GM18861 (cell line): ENCODE measurements around the gene PLEKHN1.
"Not testable (repeated sequence)": the region's sequence is repeated elsewhere in the genome, so short reads cannot be mapped to it uniquely, and the experiment has no call there.

ENCODE experiments used
- ATAC-seq: cut with Tn5 transposase; IDR thresholded peaks from one replicate; pipeline ENCODE4 v1.9.1; 2021; ENCODE audit not compliant: unreplicated experiment

Gene PLEKHN1

DNA sequence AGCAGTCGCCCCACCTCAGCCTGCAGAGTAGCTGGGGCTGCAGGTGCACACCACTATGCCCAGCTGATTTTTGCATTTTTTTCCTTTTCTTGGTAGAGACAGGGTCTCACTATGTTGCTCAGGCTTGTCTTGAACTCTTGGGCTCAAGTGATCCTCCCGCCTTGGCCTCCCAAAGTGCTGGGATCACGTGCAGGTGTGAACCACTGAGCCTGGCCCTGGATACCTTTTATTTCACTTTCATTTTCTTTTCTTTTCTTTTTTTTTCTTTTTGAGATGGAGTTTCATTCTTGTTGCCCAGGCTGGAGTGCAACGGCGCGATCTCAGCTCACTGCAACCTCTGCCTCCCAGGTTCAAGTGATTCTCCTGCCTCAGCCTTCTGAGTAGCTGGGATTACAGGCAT is 25.0 kb downstream of the PLEKHN1 start:
- ATAC-seq: not testable (repeated sequence)

DNA sequence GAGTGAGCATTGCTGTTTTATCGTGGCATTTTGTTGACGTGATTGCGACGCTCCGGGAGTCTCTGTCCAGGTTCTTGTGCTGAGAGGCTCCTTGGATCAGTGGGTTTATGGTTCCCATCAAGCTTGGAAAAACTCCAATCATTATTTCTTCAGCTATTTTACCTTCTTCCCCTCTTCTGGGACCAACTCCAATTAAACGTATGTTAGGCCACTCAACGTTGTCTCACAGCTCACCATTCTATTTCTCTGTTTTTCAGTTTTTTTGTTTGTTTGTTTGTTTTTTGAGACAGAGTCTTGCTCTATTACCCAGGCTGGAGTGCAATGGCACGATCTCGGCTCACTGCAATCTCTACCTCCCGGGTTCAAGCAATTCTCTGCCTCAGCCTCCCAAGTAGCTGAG is 25.6 kb downstream of the PLEKHN1 start:
- no peak for ATAC-seq

GRCh38 chr1:992362-992761 is 26.1 kb downstream of the PLEKHN1 start:
- ATAC-seq: no peak

- ATAC-seq: no peak
Measured at GRCh38 chr1:993379-993995, 27.2 kb downstream of the PLEKHN1 start.

DNA sequence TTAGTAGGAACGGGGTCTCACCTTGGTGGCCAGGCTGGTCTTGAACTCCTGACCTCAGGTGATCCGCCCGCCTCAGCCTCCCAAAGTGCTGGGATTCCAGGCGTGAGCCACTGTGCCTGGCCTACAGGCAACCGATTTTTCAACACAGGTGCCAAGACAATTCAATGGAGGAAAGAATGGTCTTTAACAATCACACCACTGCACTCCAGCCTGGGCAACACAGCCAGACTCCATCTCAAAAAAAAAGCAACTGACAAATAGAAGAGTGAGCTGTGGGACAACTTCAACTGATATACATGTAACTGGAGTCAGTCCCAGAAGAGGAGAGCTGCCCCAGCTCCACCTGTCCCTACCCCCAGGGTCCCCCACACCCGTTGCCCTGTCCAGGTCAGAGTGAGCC is 28.3 kb downstream of the PLEKHN1 start:
- ATAC-seq: not testable (repeated sequence)

- ATAC-seq: no peak
Measured at GRCh38 chr1:995665-996633, 29.7 kb downstream of the PLEKHN1 start.

DNA sequence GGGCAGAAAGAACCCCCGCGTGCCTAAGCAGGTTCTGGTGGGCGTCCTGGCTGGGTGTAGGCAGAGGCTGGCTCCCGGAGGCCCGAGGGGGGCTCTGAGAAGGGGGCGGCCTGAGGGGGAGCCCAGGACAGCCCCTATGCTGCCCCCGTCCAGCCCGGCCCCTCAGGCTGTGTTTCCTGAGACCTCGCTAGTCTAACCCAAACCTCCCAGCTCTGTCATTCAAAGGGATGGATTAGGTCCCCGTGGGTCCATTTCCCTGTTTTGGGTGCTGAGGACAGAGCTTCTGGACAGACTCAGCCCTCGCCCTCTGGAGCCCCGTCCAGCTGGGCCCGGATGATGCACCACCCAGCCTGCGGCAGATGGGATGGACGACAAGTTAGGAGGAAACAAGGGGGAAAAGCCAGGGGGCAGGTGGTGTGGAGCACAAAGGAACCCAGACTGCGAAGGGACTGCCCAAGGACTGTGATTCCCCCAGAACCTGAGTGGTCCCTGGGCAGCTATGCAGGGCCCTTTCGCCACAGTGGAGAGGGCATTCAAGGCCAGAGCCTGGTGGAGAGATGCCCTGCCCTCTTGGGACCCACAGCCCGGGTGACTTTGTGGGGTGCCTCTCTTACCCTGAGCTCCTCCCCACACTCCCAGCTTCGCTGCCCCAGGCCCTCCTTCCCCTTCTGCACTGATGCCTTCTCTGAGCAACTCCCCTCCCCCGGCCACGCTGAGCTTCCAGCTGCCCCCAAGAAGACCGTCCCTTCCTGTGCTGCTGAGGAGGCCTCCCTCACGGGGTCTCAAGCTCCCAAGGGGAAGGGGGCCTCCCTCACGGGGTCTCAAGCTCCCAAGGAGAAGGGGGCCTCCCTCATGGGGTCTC is 30.8 kb downstream of the PLEKHN1 start:
- no peak for ATAC-seq

GRCh38 chr1:997713-997992 is 31.4 kb downstream of the PLEKHN1 start:
- ATAC-seq: no peak

DNA sequence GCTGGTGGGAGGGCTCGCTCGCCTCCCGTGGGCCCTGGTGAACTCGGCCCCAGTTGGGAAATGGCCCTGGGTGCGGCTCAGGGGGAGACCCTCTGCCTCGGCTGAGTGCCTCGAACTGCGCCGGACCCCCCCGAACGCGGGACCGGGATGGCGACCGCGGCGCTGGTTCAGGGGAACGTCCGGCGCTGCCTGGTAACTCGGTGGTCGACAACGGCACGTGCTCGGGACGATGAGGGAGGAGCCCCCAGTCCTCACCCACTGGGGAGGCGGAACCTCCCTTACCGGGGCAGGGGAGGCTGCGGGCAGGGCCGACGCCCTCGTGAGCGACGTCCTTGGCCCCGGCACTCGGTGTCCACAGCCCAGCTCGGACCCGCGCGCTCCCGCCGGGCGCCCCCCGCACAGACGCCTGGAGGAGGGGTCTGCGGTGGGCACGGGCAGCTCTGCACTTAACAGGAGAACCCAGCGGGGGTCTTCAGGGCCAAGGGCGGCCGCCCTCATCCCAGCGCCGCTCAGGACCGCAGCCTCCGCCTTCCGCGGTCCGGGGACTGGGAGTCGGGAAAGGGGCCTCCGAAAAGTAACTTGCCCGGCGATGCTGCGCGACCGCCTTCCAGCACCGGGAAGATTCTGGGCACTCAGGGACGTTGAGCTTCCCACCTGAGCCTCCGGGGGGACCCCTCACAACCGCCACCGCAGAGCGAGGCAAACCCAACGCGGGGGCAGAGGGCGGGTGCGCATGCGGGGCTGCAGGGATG is 31.9 kb downstream of the PLEKHN1 start:
- ATAC-seq: no peak

DNA sequence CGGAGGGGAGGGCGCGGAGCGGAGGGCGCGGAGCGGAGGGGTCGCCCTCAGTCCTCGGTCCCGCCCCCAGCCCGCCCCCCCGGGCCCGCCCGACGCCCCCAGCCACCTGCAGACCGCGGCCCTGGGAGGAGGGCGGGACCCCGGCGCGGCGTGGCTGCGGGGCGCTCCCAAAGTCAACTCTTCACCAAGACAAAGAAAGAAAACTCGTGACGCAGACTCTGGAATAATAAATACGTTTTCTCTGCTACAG is 32.4 kb downstream of the PLEKHN1 start:
- ATAC-seq: no peak

GRCh38 chr1:998995-999724 is 32.9 kb downstream of the PLEKHN1 start:
- ATAC-seq: no peak

DNA sequence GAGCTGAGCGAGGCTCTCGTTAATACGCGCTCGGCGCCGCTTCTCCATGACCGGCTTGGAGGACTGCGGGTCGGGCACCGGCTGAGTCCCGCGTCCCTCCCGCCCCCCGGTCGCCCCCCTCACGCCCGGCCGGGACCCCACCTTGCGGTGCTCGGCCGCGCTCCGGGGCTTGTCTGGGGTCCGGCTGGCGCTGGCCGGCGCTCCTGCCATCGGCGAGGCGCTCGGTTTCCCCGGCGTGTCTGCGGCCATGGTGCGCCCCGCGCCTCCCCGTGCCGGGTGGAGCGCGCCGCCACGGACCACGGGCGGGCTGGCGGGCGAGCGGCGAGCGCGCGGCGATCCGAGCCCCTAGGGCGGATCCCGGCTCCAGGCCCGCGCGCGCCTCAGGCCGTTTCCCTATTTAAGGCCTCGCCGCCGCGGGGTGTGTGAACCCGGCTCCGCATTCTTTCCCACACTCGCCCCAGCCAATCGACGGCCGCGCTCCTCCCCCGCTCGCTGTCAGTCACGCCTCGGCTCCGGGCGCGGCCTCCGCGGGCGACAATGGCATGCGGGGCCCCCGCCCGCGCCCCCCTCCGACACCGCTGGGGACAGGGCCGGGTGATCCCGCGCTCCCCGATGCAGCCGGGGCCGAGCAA is 33.6 kb downstream of the PLEKHN1 start, which contains the start of gene HES4:
HES4 (minus strand) TSS at position 373 of the 632 bp plus-strand sequence; CDS start at position 249, 124 bp downstream.
- no peak for ATAC-seq

- no peak for ATAC-seq
Measured at GRCh38 chr1:1000357-1001056, 34.2 kb downstream of the PLEKHN1 start.

GRCh38 chr1:1001057-1001783 is 34.9 kb downstream of the PLEKHN1 start:
- ATAC-seq: no peak

DNA sequence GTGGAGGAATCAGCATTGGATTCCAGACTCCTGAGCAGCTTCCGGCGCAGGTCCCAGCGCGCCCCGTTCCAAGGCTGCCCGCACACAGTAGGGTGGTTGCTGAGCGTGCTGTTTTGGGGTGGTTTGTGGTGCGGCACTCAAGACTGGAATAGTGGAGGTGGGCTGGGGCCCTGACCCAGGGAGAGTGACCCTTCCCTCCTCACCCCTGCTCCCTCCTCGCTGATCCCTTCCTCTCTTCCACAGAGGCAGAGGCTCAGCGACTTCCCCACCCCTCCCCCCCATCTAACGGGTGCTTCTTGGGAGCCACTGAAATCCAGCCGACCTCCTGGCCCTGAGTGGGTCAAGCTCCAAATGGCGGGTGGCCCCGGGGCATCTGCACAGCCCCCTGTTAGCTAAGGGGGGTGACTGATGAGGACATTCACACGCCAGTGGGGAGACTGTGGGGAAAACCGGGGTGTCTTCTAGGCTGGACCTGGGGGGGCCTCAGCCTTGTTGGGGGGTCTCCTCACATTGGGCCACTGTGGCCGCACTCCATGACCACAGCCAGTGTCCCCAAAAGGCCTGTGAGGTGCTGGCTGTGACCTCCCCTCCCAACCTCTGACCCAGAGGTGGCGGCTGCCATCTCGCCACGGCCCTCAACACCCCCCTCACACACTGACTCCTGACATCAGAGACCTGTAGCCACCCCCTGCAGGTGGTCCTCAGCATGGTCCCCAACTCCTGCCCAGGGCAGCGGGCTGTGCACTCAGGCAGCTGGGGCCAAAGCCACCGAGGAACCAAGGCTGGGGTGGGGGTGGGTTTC is 37.5 kb downstream of the PLEKHN1 start:
- ATAC-seq: no peak

DNA sequence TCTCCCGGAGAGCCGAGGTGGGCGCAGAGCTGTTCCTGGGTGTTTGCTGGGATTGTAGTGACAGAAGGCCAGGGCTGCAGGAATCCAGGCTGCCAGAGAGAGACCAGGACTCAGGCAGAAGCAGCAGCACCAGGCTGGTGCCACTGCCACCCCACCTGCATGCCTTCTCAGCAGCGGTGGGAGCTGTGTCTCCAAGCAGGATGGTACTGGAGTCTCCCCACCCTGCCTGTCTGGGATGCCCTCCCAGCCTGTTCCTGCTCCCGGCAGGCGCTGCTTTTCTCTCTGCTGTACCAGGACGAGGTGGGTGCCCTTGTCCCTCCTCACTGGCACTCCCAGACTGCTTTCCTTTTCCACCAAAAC is 38.1 kb downstream of the PLEKHN1 start:
- ATAC-seq: no peak

GRCh38 chr1:1004780-1005697 is 38.8 kb downstream of the PLEKHN1 start:
- no peak for ATAC-seq
